ENCODE results near the gene PRRG2.

GRCh38 chr19:49567861-49568441 lies 13.2 kb upstream of the PRRG2 start:
- TF ChIP-seq CTCF (IDR thresholded peaks at IDR 0.05 in 2 of 3, conservative IDR thresholded peaks at IDR 0.05 in 1 of 3; ENCODE audit: insufficient read depth in 2 of 3, low read depth in 1 of 3, low read length in 3 of 3) (no peak), GATAD2B (IDR thresholded peaks at IDR 0.05; ENCODE audit: borderline replicate concordance) (no peak), ETV6 (IDR thresholded peaks at IDR 0.05; ENCODE audit: borderline replicate concordance in 1 of 2, low read depth in 2 of 2, low read length in 1 of 2) (no peak), ETV6 (CRISPR knock-in tag; IDR thresholded peaks at IDR 0.05; ENCODE audit: borderline replicate concordance) (no peak)
